K562 (cell line): ENCODE data around the gene TTLL8.

ENCODE experiments used
- DNMT1 ChIP-seq: fragments of 450-650 bp; IDR thresholded peaks from 2 replicates; pipeline ENCODE4 v1.6.1; 2016; ENCODE audit warnings: antibody characterized with exemption, mild to moderate bottlenecking
- FOS ChIP-seq: IDR thresholded peaks from 3 replicates; pipeline ENCODE4 v1.6.1; 2011; ENCODE audit not compliant: insufficient read length; ENCODE audit errors: extremely low read depth
- KAT2B ChIP-seq: IDR thresholded peaks from one replicate; pipeline ENCODE4 v1.6.1; 2012; ENCODE audit warnings: low read depth, mild to moderate bottlenecking, control low read depth, inconsistent platforms, low read length, moderate library complexity
- RBBP5 ChIP-seq: fragments of 200-600 bp; sonication (generic); IDR thresholded peaks from 2 replicates; pipeline ENCODE4 v1.6.1; 2012; ENCODE audit warnings: borderline replicate concordance, mild to moderate bottlenecking, low read length, control low read depth, inconsistent platforms; ENCODE audit not compliant: insufficient read depth, poor library complexity, severe bottlenecking
- XRCC5 ChIP-seq: fragments of 200-400 bp; formaldehyde crosslinking; IDR thresholded peaks from 2 replicates; pipeline ENCODE4 v1.6.1; 2017; ENCODE audit warnings: low read depth, mild to moderate bottlenecking, low read length
- ZNF699 ChIP-seq: fragments of 250-450 bp; sonication (Bioruptor Pico); IDR thresholded peaks from 2 replicates; pipeline ENCODE4 v1.8.0; 2021; ENCODE audit warnings: mild to moderate bottlenecking, moderate library complexity; ENCODE audit not compliant: insufficient replicate concordance

DNA sequence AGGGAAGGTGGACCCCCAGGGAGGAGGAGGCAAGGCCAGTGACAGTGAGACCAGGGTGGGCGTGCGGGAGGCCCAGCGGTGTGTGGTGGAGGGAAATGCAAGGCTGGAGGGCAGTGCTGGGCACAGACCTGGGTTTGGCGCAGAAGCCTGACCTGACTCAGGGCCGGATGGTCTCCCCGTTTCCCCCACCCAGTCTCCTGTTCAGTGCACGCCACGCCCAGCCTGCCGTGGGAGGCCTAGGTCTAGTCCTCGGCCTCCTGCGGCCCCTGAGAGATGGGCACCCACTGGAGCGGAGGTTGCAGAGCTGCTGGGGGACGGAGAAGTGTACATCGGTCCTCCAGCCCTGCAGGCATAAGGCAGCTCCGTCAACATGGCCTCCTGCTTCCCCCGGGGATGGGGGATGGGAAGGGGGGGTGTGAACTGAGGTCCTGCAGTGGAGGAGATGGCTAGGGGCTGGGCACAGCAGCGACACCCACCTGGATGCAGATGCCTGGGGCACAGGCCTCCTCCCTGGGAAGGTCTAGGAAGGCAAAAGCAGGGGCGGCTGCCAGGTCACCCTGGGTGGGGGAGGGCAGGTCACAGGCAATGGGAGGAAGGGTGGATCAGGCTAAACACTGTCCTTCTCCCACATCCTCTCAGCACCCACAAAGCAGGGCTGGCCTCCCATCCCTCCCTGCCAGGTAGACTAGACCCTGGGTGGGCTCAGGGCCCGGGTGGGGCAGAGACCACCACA, 61.4 kb downstream of the TTLL8 start:
- no peak for TF ChIP-seq FOS
- no peak for TF ChIP-seq KAT2B
- no peak for TF ChIP-seq RBBP5
- TF ChIP-seq DNMT1, result no peak
- no peak for TF ChIP-seq XRCC5
- TF ChIP-seq ZNF699 (CRISPR knock-in tag), result no peak
